ENCODE measurements around the gene SLC12A4.
"Not testable (repeated sequence)": the region's sequence is repeated elsewhere in the genome, so short reads cannot be mapped to it uniquely, and the experiment has no call there.

The SLC12A4 gene

GRCh38 chr16:67998779-67999688 is 30.6 kb upstream of the SLC12A4 start, which contains the start of gene DPEP2:
Gene DPEP2 (minus strand): TSS chr16:67999484. CDS start chr16:67993212, 6,272 bp downstream.
- peak within 1 kb of the TSS in 1 of 5 donors; percentile 28 for H3K9ac ChIP-seq (ENCODE audit: low read length in 5 of 5)

GRCh38 chr16:67998231-67998778 is 29.9 kb upstream of the SLC12A4 start:
- not testable (repeated sequence) for H3K9ac ChIP-seq (ENCODE audit: low read length in 5 of 5); H3K36me3 ChIP-seq (ENCODE audit: control insufficient read depth in 5 of 5, insufficient read depth in 5 of 5, low read length in 5 of 5); H3K9me3 ChIP-seq (ENCODE audit: control insufficient read depth in 5 of 5, low read length in 5 of 5); H3K27ac ChIP-seq (ENCODE audit: low read depth, low read length); H3K27me3 ChIP-seq (ENCODE audit: control insufficient read depth in 5 of 5, insufficient read depth in 4 of 5, low read length in 5 of 5); H3K4me3 ChIP-seq (ENCODE audit: low read depth in 1 of 5, low read length in 5 of 5)
- peaks cover 2 to 25% (median 11%) of the 10 kb centered on the region in 5 donors for H3K4me1 ChIP-seq (ENCODE audit: control insufficient read depth in 5 of 5, insufficient read depth in 5 of 5, low read length in 5 of 5)

More at GRCh38 chr16:67998779-67999688, 30.6 kb upstream of the SLC12A4 start, which contains the start of gene DPEP2:
- not testable (repeated sequence) for H3K27ac ChIP-seq (ENCODE audit: low read depth, low read length); H3K27me3 ChIP-seq (ENCODE audit: control insufficient read depth in 5 of 5, insufficient read depth in 4 of 5, low read length in 5 of 5); H3K9me3 ChIP-seq (ENCODE audit: control insufficient read depth in 5 of 5, low read length in 5 of 5); H3K36me3 ChIP-seq (ENCODE audit: control insufficient read depth in 5 of 5, insufficient read depth in 5 of 5, low read length in 5 of 5)
- Histone ChIP-seq H3K4me1 (ENCODE audit: control insufficient read depth in 5 of 5, insufficient read depth in 5 of 5, low read length in 5 of 5) (peaks cover 0 to 18% (median 4%) of the 10 kb centered on the region in 5 donors), H3K4me3 (ENCODE audit: low read depth in 1 of 5, low read length in 5 of 5) (peak within 1 kb of the TSS in 4 of 5 donors; percentile 31 to 53 (median 37))

- no peak overlapping the region for H3K4me3 ChIP-seq (ENCODE audit: low read depth in 1 of 5, low read length in 5 of 5)
- H3K9ac ChIP-seq (ENCODE audit: low read length in 5 of 5), result no peak overlapping the region
- H3K27ac ChIP-seq (ENCODE audit: low read depth, low read length), result no peak overlapping the region
- H3K27me3 ChIP-seq (ENCODE audit: control insufficient read depth in 5 of 5, insufficient read depth in 4 of 5, low read length in 5 of 5), result no peaks in the 10 kb centered on the region
- H3K9me3 ChIP-seq (ENCODE audit: control insufficient read depth in 5 of 5, low read length in 5 of 5), result no peaks in the 10 kb centered on the region
- H3K4me1 ChIP-seq (ENCODE audit: control insufficient read depth in 5 of 5, insufficient read depth in 5 of 5, low read length in 5 of 5), result peaks cover 2 to 31% (median 17%) of the 10 kb centered on the region in 5 donors
- H3K36me3 ChIP-seq (ENCODE audit: control insufficient read depth in 5 of 5, insufficient read depth in 5 of 5, low read length in 5 of 5), result peaks cover 0 to 4% (median 0%) of the 10 kb centered on the region in 5 donors
Observed at GRCh38 chr16:67996666-67997065, 28.2 kb upstream of the SLC12A4 start.

- no peak overlapping the region for H3K9ac ChIP-seq (ENCODE audit: low read length in 5 of 5)
- H3K27ac ChIP-seq (ENCODE audit: low read depth, low read length), result no peak overlapping the region
- no peaks in the 10 kb centered on the region for H3K9me3 ChIP-seq (ENCODE audit: control insufficient read depth in 5 of 5, low read length in 5 of 5)
- H3K4me1 ChIP-seq (ENCODE audit: control insufficient read depth in 5 of 5, insufficient read depth in 5 of 5, low read length in 5 of 5), result peaks cover 2 to 23% (median 16%) of the 10 kb centered on the region in 5 donors
- H3K36me3 ChIP-seq (ENCODE audit: control insufficient read depth in 5 of 5, insufficient read depth in 5 of 5, low read length in 5 of 5), result peaks cover 0 to 6% (median 0%) of the 10 kb centered on the region in 5 donors
- H3K4me3 ChIP-seq (ENCODE audit: low read depth in 1 of 5, low read length in 5 of 5), result no peak overlapping the region
- H3K27me3 ChIP-seq (ENCODE audit: control insufficient read depth in 5 of 5, insufficient read depth in 4 of 5, low read length in 5 of 5), result no peaks in the 10 kb centered on the region
Observed at GRCh38 chr16:67995423-67995822, 27.0 kb upstream of the SLC12A4 start.

- H3K27me3 ChIP-seq (ENCODE audit: control insufficient read depth in 5 of 5, insufficient read depth in 4 of 5, low read length in 5 of 5); H3K9me3 ChIP-seq (ENCODE audit: control insufficient read depth in 5 of 5, low read length in 5 of 5); H3K36me3 ChIP-seq (ENCODE audit: control insufficient read depth in 5 of 5, insufficient read depth in 5 of 5, low read length in 5 of 5); H3K27ac ChIP-seq (ENCODE audit: low read depth, low read length): not testable (repeated sequence)
- Histone ChIP-seq H3K4me1 (ENCODE audit: control insufficient read depth in 5 of 5, insufficient read depth in 5 of 5, low read length in 5 of 5) (peaks cover 2 to 15% (median 12%) of the 10 kb centered on the region in 5 donors), H3K9ac (ENCODE audit: low read length in 5 of 5) (peak overlapping the region in 2 of 5 donors; percentile 69 to 72), H3K4me3 (ENCODE audit: low read depth in 1 of 5, low read length in 5 of 5) (peak overlapping the region in 1 of 5 donors; percentile 63)
Observed at GRCh38 chr16:67994040-67994408, 25.6 kb upstream of the SLC12A4 start.

- Histone ChIP-seq H3K4me3 (ENCODE audit: low read depth in 1 of 5, low read length in 5 of 5) (peak overlapping the region in 4 of 5 donors; percentile 56 to 72 (median 61)), H3K4me1 (ENCODE audit: control insufficient read depth in 5 of 5, insufficient read depth in 5 of 5, low read length in 5 of 5) (peaks cover 2 to 15% (median 12%) of the 10 kb centered on the region in 5 donors), H3K9me3 (ENCODE audit: control insufficient read depth in 5 of 5, low read length in 5 of 5) (no peaks in the 10 kb centered on the region), H3K36me3 (ENCODE audit: control insufficient read depth in 5 of 5, insufficient read depth in 5 of 5, low read length in 5 of 5) (peaks cover 0 to 6% (median 0%) of the 10 kb centered on the region in 5 donors), H3K9ac (ENCODE audit: low read length in 5 of 5) (peak overlapping the region in 4 of 5 donors; percentile 51 to 72 (median 67)), H3K27me3 (ENCODE audit: control insufficient read depth in 5 of 5, insufficient read depth in 4 of 5, low read length in 5 of 5) (no peaks in the 10 kb centered on the region), H3K27ac (ENCODE audit: low read depth, low read length) (no peak overlapping the region)
Observed at GRCh38 chr16:67993207-67994039, 25.0 kb upstream of the SLC12A4 start.

- no peaks in the 10 kb centered on the region for H3K27me3 ChIP-seq (ENCODE audit: control insufficient read depth in 5 of 5, insufficient read depth in 4 of 5, low read length in 5 of 5)
- H3K27ac ChIP-seq (ENCODE audit: low read depth, low read length), result no peak overlapping the region
- H3K4me3 ChIP-seq (ENCODE audit: low read depth in 1 of 5, low read length in 5 of 5), result peak overlapping the region in 3 of 5 donors; percentile 59 to 72 (median 63)
- peaks cover 2 to 15% (median 14%) of the 10 kb centered on the region in 5 donors for H3K4me1 ChIP-seq (ENCODE audit: control insufficient read depth in 5 of 5, insufficient read depth in 5 of 5, low read length in 5 of 5)
- H3K9me3 ChIP-seq (ENCODE audit: control insufficient read depth in 5 of 5, low read length in 5 of 5), result no peaks in the 10 kb centered on the region
- no peak overlapping the region for H3K9ac ChIP-seq (ENCODE audit: low read length in 5 of 5)
- peaks cover 0 to 6% (median 0%) of the 10 kb centered on the region in 5 donors for H3K36me3 ChIP-seq (ENCODE audit: control insufficient read depth in 5 of 5, insufficient read depth in 5 of 5, low read length in 5 of 5)
Observed at GRCh38 chr16:67992661-67993206, 24.3 kb upstream of the SLC12A4 start.

- no peaks in the 10 kb centered on the region for H3K27me3 ChIP-seq (ENCODE audit: control insufficient read depth in 5 of 5, insufficient read depth in 4 of 5, low read length in 5 of 5)
- H3K4me3 ChIP-seq (ENCODE audit: low read depth in 1 of 5, low read length in 5 of 5), result no peak overlapping the region
- peaks cover 4 to 25% (median 20%) of the 10 kb centered on the region in 5 donors for H3K4me1 ChIP-seq (ENCODE audit: control insufficient read depth in 5 of 5, insufficient read depth in 5 of 5, low read length in 5 of 5)
- peaks cover 0 to 6% (median 0%) of the 10 kb centered on the region in 5 donors for H3K36me3 ChIP-seq (ENCODE audit: control insufficient read depth in 5 of 5, insufficient read depth in 5 of 5, low read length in 5 of 5)
- H3K9ac ChIP-seq (ENCODE audit: low read length in 5 of 5), result no peak overlapping the region
- H3K27ac ChIP-seq (ENCODE audit: low read depth, low read length), result no peak overlapping the region
- H3K9me3 ChIP-seq (ENCODE audit: control insufficient read depth in 5 of 5, low read length in 5 of 5), result no peaks in the 10 kb centered on the region
Observed at GRCh38 chr16:67990018-67990386, 21.6 kb upstream of the SLC12A4 start.

- Histone ChIP-seq H3K9ac (ENCODE audit: low read length in 5 of 5) (no peak overlapping the region), H3K27ac (ENCODE audit: low read depth, low read length) (no peak overlapping the region), H3K9me3 (ENCODE audit: control insufficient read depth in 5 of 5, low read length in 5 of 5) (no peaks in the 10 kb centered on the region), H3K4me1 (ENCODE audit: control insufficient read depth in 5 of 5, insufficient read depth in 5 of 5, low read length in 5 of 5) (peaks cover 4 to 30% (median 24%) of the 10 kb centered on the region in 5 donors), H3K4me3 (ENCODE audit: low read depth in 1 of 5, low read length in 5 of 5) (no peak overlapping the region), H3K27me3 (ENCODE audit: control insufficient read depth in 5 of 5, insufficient read depth in 4 of 5, low read length in 5 of 5) (no peaks in the 10 kb centered on the region), H3K36me3 (ENCODE audit: control insufficient read depth in 5 of 5, insufficient read depth in 5 of 5, low read length in 5 of 5) (peaks cover 0 to 6% (median 0%) of the 10 kb centered on the region in 5 donors)
Observed at GRCh38 chr16:67989322-67990017, 21.0 kb upstream of the SLC12A4 start.
